HG02885 (cell line): ENCODE results near the gene DES.
"Not testable (repeated sequence)": the region's sequence is repeated elsewhere in the genome, so short reads cannot be mapped to it uniquely, and the experiment has no call there.

ENCODE experiments used
- ATAC-seq: cut with Tn5 transposase; IDR thresholded peaks from one replicate; pipeline ENCODE4 v1.9.1; 2021; ENCODE audit warnings: mild to moderate bottlenecking; ENCODE audit not compliant: unreplicated experiment, poor library complexity

Gene DES

DNA sequence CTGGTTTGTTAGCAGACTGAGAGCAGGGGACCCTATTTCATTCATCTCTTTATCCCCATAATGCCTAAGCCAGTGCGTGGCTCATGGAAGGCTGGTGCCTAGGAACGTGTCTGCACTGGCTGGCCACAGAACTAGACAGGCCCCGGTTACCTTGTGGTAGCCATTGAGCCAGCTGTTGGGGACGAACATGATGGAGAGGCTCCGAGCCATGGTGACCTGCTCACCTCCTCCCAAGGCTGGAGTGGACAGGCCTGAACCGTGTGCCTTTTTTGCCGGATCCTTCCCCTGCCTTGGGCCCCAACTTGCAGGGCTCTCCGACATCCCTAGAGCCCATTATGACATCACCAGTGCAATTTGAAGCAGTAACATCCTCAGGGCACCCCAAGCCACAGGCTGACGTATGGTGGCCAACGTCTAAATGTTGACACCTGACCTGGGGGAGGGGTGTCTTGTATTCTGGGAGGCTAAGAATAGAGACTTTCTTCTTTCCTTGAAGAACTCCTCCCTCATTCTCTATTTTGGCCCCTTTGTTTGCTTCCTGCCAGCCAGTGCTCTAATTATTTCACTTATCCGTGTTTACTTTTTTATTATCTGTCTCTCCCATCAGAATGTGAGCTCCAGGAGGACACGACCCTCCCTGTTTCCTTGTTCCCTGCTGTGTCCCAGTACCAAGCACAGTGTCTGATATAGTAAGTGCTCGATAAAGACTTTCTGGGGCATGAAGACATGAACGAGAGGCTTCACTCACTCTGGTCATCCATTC lies 18.3 kb upstream of the DES start:
- ATAC-seq = no peak

DNA sequence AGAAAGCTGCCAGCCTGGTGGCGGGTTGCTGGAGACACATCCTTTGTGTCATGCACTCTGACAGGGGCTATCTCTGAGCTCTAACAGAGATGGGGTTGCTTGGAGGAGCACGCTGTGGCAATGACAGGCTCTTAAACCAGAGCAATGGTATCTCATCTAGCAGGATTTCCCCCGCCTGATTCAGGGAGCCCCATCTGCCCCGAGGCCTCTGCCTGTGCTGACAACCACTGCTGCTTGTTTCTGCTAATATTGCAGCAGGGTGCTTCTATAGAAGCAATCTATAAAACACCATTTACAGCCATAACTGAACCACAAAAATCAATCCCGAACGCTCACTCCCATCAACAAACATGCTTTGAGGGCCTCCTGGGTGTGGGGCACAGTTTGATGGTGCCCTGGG lies 17.6 kb upstream of the DES start:
- no peak for ATAC-seq

DNA sequence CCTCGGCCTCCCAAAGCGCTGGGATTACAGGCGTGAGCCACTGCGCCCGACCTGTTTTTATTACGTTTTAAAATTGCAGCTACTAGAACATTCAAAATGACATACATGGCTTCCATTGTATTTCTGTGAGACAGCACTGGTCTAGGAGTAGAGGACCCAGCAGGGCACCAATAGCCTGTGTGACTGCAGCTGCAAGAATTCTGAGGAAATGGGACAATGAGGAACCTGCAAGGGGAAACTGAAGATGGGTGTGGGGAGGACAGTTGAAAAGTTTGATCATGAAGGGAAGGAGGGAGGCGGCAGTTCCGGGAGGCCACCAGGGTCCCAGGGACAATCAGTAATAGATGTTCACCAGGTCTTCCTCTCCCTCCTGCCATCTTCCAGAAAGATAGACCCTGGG lies 16.6 kb upstream of the DES start:
- ATAC-seq = no peak

DNA sequence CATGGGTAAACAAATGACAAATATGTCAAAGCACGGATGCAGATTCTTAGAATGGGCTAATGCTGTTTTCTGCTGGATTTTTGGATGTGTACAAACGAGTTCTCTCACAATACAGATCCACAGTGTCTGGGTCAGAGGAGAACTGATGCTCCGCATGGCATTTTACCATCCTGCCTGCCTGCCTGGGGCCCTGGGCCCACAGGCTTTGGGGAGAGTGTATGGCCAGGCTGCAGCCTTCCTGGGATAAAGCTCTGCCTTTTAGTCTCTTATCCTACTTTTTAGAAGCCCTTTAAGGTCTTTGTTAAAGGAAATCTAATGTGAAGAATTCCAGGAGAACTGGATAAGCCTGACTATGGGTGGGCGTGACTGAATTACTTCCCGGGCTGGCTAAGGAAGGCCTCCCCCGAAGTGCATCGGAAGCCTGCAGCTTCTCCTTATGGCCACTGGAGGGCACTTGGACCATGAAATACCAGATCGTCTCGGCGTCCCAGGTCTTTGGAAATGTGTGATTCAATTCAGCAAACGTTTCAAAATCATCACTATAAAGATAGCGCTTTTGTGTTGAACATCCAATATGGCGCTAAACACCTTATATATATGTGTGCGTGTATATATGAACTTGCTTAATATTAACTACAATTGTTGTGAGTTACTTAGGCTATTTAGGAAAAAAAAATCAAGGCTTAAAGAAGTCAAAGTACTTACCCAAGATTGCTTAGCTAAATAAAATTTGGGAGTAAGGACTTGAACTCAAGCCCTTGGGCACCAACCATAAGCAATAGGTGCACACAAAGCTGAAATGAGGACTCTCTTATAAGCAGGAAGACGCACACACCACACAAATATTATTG lies 15.3 kb upstream of the DES start:
- peak; percentile 72 for ATAC-seq

DNA sequence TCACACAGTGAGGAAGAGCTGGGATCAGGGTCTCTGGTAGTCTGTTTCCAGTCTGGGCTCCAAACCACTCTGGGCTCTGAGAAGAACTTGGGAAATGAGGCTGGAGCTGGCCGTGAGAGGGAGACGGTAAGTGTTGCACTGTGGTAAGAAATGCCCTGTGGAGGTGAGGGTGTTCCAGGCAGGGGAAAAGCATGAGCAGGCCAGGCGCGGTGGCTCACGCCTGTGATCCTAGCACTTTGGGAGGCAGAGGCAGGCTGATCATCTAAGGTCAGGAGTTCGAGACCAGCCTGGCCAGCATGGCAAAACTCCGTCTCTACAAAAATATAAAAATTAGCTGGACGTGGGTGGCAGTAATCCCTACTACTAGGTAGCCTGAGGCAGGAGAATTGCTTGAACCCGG lies 14.3 kb upstream of the DES start:
- no peak for ATAC-seq

DNA sequence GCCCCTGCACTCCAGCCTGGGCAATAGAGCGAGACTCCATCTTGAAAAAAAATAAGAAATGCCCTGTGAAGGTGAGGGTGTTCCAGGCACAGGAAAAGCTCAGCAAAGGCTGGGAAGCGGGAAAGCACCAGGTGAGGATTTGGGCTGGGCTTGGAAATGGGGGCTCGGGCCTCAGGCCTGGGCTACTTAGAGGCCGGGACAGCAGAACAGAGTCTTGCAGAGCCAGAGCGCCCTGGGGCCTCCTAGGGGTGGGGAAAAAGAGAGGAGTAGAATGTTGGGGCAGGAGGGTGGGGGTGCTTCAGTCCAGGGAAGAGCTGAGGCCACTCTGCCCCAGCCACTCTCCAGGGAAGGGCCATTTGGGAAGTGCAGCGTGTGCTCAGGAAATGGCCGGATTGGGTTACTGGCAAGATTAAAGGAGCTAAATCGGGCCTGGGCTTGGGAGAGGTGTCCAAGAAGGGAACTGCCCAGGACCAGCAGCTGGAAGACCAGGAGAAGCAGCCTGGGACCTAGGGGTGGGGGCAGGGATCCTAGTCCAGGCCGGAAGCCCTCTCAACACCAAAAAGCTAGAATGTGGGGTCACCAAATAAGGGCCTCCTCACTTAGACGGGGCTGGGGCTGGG lies 13.8 kb upstream of the DES start:
- ATAC-seq = no peak

DNA sequence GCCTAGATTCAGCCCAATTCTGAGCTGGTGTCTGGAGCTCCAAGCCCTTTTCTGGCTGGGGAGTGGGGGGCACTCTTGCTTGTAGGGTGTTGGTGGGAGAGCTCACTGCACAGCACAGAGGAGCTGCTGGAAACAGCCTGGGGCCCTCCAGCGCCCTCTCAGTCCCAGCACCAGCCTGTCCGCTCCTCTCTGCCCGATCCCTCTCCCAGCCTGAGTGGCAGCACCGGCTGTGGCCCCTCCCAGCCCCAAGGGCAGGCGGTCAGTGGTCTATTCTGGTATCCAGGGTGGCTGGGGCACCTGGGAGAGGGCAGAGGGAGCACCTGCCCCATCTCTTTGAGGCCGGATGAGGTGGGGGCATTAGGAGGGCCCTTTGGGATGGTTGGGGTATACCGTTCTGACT lies 13.2 kb upstream of the DES start:
- no peak for ATAC-seq

DNA sequence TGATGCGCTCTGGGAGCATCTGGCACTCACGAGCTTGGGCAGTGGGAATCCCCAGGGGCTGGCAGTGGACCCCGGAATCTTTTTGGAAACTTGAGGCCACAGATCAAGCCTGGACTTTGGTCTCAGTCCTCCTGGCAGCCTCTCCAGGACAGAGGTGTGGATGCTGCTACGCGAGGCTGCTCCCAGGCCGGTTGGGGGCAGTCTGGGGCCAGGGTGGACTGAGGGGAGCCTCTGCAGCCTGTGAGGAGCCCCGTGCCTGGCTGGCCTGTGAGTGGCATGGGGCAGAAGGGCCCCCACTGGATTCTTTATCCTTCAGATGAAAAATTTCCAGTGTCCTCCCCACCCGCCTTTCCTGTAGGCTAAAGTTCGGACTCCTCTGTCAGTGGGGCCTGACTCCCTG lies 12.7 kb upstream of the DES start:
- no peak for ATAC-seq

DNA sequence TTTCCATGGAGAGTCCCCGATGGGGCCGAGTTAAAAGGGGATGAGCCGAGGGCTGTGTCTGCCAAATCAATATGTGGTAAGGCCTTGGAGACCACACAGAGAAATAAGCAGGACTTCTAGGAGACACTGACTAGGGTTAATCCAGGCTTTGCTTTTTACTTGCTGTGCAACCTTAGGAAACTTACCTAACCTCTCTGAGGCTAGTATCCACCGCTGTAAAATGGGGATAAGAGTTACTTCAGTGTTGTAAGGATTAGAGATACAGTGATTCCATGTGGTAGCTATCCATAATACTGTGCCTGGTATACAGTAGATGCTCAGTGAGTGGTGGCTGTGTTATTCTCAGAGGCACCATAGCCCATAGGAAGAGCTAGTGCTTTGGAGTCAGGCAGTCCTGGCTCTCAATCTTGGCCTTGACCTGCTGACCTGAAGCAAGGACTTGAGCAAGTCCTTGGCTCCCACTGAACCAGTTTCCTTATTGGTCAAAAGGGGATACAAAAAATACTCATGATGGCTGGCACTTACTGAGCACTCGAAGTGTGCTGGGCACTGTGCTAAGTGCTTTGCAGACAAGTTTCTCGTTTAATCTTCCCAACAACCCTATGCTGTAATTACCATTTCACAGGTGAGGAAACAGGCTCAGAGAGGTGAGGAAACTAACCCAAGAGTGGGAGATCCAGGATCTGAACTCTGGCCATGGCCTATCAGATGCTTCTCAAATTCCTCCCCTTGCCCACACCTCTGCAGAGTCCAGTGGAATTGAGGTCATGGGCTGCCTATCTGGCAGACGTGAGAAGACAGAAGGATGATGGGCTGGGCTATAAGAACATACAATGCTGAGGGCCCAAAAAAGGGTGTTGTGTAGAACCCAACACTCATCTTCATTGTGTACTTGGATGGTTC lies 12.0 kb upstream of the DES start:
- ATAC-seq = no peak

DNA sequence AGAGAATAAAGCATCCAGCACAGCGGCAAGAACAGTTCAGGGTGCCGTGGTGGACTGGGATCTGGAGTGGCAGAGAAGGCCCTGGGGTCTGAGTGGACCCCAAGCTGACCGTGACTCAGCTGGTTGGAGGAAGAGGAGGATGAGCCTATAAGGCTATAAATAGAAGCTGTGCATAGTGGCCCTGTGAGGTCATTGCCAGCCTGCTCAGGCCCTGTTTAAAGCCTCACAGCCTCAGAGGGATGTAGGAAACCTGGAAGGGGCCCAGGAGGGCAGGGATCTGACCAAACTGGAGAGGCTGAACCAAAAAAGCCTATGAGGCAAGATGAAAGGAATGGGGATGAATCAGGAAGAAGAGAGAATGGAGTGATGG lies 11.3 kb upstream of the DES start:
- ATAC-seq = no peak

DNA sequence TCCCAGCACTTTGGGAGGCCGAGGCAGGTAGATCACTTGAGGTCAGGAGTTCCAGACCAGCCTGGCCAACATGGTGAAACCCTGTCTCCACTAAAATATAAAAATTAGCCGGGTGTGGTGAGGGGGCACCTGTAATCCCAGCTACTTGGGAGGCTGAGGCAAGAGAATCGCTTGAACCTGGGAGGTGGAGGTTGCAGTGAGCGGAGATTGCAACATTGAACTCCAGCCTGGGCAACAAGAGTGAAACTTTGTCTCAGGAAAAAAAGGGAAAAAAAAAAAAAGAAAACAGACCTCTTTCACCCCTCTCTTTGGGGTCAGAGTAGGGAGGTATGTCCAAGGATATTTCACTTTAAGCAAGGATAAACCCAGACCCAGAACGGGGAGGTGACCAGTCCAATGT lies 10.8 kb upstream of the DES start:
- ATAC-seq = not testable (repeated sequence)

DNA sequence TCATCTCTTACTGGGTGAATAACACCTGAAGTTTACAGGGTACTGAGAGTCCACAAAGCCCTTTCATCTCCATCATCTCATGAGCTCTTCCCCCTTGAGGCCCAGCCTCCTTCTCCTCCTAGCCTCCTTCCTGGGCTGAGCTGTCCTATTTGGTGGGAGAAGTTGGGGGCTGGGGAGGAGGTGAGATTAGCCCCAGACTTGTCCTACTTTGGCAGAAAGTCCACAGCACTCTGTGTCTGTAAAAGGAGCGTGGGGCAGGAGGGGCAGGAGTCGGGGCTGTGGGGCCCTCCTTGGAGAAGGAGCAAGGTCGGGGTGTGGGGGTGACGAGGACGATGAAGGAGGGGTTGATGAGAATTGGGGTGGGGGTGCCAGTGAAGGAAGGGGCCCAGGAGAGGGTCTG lies 10.0 kb upstream of the DES start:
- no peak for ATAC-seq

DNA sequence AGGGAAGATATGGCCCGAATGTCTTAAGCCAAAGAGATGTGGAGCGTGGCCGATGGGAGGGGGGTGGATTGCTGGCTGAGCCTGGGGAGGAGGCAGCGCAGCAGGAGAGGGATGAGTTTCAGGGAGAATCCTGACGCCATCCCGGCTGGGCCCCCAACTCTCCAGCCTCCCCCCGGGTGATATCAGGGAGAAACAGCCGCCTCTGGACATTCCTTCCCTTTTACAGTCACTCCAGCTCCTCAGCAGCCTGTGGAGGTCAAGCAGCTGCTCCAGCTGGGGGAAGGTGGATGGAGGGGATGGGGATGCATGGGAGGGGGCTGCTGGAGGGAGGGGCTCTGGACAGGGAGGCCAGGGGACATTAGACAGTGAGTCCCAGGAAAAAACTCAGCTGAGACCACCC lies 9.5 kb upstream of the DES start:
- ATAC-seq = no peak

DNA sequence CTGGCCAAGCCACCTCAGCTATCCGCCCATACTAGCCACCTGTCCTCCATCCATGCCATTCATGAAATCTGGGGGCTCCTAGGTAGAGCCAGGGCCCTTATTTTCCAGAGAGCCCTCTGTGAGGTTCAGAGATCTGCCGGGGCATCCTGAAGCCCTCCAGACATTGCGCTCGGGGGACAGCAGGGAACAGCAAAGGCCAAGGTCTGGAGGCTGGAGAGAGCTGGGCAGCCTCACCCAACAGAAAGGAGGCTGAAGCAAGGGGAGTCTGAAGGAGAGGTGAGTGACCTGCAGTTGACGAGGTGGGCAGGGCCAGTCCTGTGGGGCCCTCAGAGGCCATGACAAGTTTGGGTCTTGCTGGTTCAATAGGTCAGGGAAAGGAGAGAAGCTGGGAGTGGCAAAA lies 8.6 kb upstream of the DES start:
- no peak for ATAC-seq

DNA sequence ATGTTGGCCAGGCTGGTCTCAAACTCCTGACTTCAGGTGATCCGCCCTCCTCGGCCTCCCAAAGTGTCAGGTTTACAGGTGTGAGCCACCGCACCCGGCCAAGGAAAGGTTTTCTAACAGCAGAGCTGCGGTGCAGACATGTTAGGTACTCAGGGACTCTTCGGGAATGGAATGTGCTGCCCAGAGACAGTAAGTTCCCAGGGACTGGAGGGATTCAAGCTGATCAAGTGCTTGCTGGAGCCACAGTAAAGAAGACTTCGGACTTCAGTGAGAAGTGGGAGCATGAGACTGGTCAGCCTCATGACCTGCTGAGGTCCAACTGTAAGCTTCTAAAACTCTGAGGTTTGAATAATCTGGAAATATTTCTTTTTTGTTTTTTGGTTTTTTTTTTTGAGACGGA lies 7.8 kb upstream of the DES start:
- no peak for ATAC-seq

DNA sequence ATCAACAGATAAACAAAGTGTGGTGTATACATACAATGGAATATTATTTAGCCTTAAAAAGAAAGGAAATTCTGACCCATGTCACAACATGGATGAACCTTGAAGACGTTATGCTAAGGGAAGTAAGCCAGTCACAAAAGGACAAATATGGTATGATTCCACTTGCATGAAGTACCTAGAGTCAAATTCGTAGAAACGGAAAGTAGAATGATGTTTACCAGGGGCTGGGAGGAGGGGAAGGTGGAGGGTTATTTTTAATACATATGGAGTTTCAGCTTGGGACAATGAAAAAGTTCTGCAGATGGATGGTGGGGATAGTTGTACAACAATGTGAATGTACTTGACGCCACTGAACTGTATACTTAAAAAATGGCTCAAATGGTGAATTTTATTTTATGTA lies 3.3 kb upstream of the DES start:
- no peak for ATAC-seq

DNA sequence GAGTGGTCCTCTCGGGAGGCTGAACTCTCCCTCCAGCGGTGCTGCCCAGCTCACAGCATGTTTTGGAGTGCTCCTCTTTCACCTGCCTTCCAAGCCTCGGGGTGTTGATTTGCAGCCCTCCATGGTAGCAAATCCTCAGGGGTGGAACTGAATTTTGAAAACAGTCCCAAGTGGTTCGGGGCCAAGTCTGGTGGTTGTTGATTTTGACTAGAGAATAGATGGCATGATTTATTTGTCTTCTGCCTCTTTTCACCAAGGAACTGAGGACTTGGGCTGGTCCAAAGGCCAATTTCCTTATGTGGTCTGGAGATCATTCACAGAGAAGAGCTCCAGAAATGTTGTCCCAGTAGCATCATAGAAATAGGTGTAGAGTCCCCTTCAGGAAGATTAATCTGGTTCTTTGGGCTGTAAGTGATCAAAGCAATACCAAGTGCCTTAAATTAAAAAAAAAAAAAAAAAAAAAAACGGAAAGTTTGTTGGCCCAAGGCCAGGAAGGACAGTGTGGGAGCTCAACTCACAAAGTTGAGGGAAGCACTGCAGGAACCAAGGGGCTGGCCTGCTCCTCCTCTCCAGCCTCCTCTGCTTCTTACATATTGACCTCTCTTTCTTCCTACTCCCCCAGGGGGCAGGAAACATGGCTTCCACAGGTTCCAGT lies 2.5 kb upstream of the DES start:
- ATAC-seq = no peak

DNA sequence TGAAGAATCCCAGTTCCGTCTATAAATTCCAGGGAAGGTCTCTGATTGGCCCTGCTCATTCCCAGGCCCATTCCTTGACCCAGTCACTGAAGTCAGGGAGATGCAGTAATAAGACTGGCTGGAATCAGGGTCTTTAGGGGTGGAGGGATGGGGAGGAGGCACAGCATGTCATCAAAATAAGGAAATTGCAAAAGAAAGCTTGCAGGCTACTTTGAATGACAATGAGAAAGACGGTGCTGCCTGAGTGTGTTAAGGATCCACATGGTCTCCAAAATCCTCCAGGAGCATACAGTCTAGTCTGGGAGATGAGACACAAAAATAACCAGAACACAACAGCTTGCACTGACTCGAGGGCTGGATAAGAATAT lies 2.0 kb upstream of the DES start:
- ATAC-seq = no peak

DNA sequence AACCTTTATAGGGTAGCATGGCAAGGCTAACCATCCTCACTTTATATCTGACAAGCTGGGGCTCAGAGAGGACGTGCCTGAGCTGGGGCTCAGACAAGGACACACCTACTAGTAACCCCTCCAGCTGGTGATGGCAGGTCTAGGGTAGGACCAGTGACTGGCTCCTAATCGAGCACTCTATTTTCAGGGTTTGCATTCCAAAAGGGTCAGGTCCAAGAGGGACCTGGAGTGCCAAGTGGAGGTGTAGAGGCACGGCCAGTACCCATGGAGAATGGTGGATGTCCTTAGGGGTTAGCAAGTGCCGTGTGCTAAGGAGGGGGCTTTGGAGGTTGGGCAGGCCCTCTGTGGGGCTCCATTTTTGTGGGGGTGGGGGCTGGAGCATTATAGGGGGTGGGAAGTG lies 1.2 kb upstream of the DES start:
- no peak for ATAC-seq

DNA sequence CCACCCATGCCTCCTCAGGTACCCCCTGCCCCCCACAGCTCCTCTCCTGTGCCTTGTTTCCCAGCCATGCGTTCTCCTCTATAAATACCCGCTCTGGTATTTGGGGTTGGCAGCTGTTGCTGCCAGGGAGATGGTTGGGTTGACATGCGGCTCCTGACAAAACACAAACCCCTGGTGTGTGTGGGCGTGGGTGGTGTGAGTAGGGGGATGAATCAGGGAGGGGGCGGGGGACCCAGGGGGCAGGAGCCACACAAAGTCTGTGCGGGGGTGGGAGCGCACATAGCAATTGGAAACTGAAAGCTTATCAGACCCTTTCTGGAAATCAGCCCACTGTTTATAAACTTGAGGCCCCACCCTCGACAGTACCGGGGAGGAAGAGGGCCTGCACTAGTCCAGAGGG lies 803 bp upstream of the DES start:
- ATAC-seq = no peak
